Stimulated activated CD4-positive, alpha-beta T cell treated with anti-CD3 and anti-CD28 coated beads, Interleukin-2, amount 100 ng/mL, for 4 hours (primary cell): ENCODE measurements around the gene GNAO1.

Experiments
- DNase-seq: peaks from one replicate; pipeline ENCODE4 v3.0.0-alpha.2; 2020; ENCODE audit warnings: low read depth

GNAO1 gene

GRCh38 chr16:56191156-56191815 is at the start of gene GNAO1:
Gene GNAO1, plus strand, starts transcription at chr16:56191489. Its CDS starts 747 bp downstream, at chr16:56192236.
- peak; percentile 57 for DNase-seq

GRCh38 chr16:56143666-56144065 is 47.6 kb upstream of the GNAO1 start:
- no peak for DNase-seq

- DNase-seq: no peak
Measured at GRCh38 chr16:56145369-56145768, 45.9 kb upstream of the GNAO1 start.

- DNase-seq: no peak
Measured at GRCh38 chr16:56151621-56152020, 39.7 kb upstream of the GNAO1 start.

GRCh38 chr16:56161658-56162057 is 29.6 kb upstream of the GNAO1 start:
- DNase-seq: no peak

GRCh38 chr16:56163089-56163488 is 28.2 kb upstream of the GNAO1 start:
- no peak for DNase-seq

- DNase-seq: no peak
Measured at GRCh38 chr16:56163938-56164337, 27.4 kb upstream of the GNAO1 start.

- no peak for DNase-seq
Measured at GRCh38 chr16:56164636-56165035, 26.7 kb upstream of the GNAO1 start.

GRCh38 chr16:56174411-56174810 is 16.9 kb upstream of the GNAO1 start:
- no peak for DNase-seq

- DNase-seq: no peak
Measured at GRCh38 chr16:56181401-56181800, 9.9 kb upstream of the GNAO1 start.

- DNase-seq: no peak
Measured at GRCh38 chr16:56183266-56183665, 8.0 kb upstream of the GNAO1 start.

- no peak for DNase-seq
Measured at GRCh38 chr16:56190048-56190676, 1.1 kb upstream of the GNAO1 start.

GRCh38 chr16:56190677-56191155 is 573 bp upstream of the GNAO1 start:
- no peak for DNase-seq

GRCh38 chr16:56191835-56192634 is 746 bp downstream of the GNAO1 start:
- no peak for DNase-seq

GRCh38 chr16:56192635-56192945 is 1.3 kb downstream of the GNAO1 start:
- no peak for DNase-seq

- no peak for DNase-seq
Measured at GRCh38 chr16:56192986-56193945, 2.0 kb downstream of the GNAO1 start.

- peak; percentile 29 for DNase-seq
Measured at GRCh38 chr16:56193951-56194726, 2.9 kb downstream of the GNAO1 start.

GRCh38 chr16:56195151-56195550 is 3.9 kb downstream of the GNAO1 start:
- DNase-seq: no peak

GRCh38 chr16:56196381-56196780 is 5.1 kb downstream of the GNAO1 start:
- no peak for DNase-seq

- DNase-seq: no peak
Measured at GRCh38 chr16:56197192-56197992, 6.1 kb downstream of the GNAO1 start.
